ENCODE measurements around the gene FAM161B. TPM values are rescaled to one million over a fixed set of nuclear protein-coding genes. Genes with fewer than 3 reads are reported as not detected.
A peak's percentile ranks its signal among the peaks of the same experiment; 100 is the strongest.

FAM161B gene
- total and polyA plus RNA-seq, 2 of the 13 experiments (the other 11 are each of a cell fraction or from before 2014, with no cell fraction given) = 1.6 to 2.0 TPM

GRCh38 chr14:73949752-73950734 lies at the start of gene FAM161B, which contains the start of gene COQ6 (continued):
- TF ChIP-seq ZNF878 (CRISPR knock-in tag; IDR thresholded peaks at IDR 0.05) = no peak
- TF ChIP-seq ZSCAN31 (CRISPR knock-in tag; IDR thresholded peaks at IDR 0.05; ENCODE audit: low read depth) = peak; percentile 85
- TF ChIP-seq ATAD3A (CRISPR knock-in tag; IDR thresholded peaks at IDR 0.05) = no peak
- peak; percentile 80 for TF ChIP-seq TFDP2 (CRISPR knock-in tag; IDR thresholded peaks at IDR 0.05)
- TF ChIP-seq ZNF629 (CRISPR knock-in tag; conservative IDR thresholded peaks at IDR 0.05) = no peak
- TF ChIP-seq KDM1A (CRISPR knock-in tag; IDR thresholded peaks at IDR 0.05) = no peak
- peak; percentile 37 for TF ChIP-seq SKI (IDR thresholded peaks at IDR 0.05; ENCODE audit: partially characterized antibody)
- TF ChIP-seq TRAFD1 (CRISPR knock-in tag; IDR thresholded peaks at IDR 0.05; ENCODE audit: borderline replicate concordance) = no peak
- peak; percentile 89 for TF ChIP-seq PHF21A (CRISPR knock-in tag; IDR thresholded peaks at IDR 0.05)
- TF ChIP-seq FOXP1 (IDR thresholded peaks at IDR 0.05) = no peak
- no peak; the same call in 1 of the 2 replicates for TF ChIP-seq FOXP1 (CRISPR knock-in tag; IDR thresholded peaks at IDR 0.05)
- TF ChIP-seq ZKSCAN8 (CRISPR knock-in tag; IDR thresholded peaks at IDR 0.05; ENCODE audit: borderline replicate concordance) = no peak
- peak; percentile 71 for TF ChIP-seq SP5 (CRISPR knock-in tag; IDR thresholded peaks at IDR 0.05; ENCODE audit: borderline replicate concordance, low read depth)
- TF ChIP-seq JUND (CRISPR knock-in tag; IDR thresholded peaks at IDR 0.05) = no peak
- TF ChIP-seq ZBTB2 (CRISPR knock-in tag; IDR thresholded peaks at IDR 0.05; ENCODE audit: low read depth) = peak; percentile 60
- TF ChIP-seq ZNF260 (CRISPR knock-in tag; IDR thresholded peaks at IDR 0.05; ENCODE audit: borderline replicate concordance, low read depth) = no peak
- no peak; the same call in 1 of the 2 replicates for TF ChIP-seq DNMT3B (CRISPR knock-in tag; conservative IDR thresholded peaks at IDR 0.05)
- TF ChIP-seq TRIM22 (IDR thresholded peaks at IDR 0.05) = no peak
- no peak; the same call in 1 of the 2 replicates for TF ChIP-seq MLXIP (CRISPR knock-in tag; IDR thresholded peaks at IDR 0.05; ENCODE audit: borderline replicate concordance)

Measured in HepG2 (cell line).